HepG2 (cell line): ENCODE measurements around the gene ZNF214.

ENCODE experiments used
- CTCF ChIP-seq: sonication (generic); formaldehyde crosslinking; IDR thresholded peaks from 2 replicates; pipeline ENCODE4 v1.5.0; 2020; ENCODE audit warnings: mild to moderate bottlenecking, missing genetic modification reagents, moderate library complexity
- JUNB ChIP-seq: sonication (generic); formaldehyde crosslinking; IDR thresholded peaks from 2 replicates; pipeline ENCODE4 v1.8.0; 2022; ENCODE audit warnings: missing genetic modification reagents, mild to moderate bottlenecking, borderline replicate concordance
- SMAD1 ChIP-seq: sonication (generic); formaldehyde crosslinking; IDR thresholded peaks from 2 replicates; pipeline ENCODE4 v1.4.0; 2020; ENCODE audit warnings: missing genetic modification reagents, low read depth, mild to moderate bottlenecking, borderline replicate concordance
- SNAI1 ChIP-seq: sonication (generic); formaldehyde crosslinking; IDR thresholded peaks from 2 replicates; pipeline ENCODE4 v1.5.0; 2020; ENCODE audit warnings: mild to moderate bottlenecking, missing genetic modification reagents, borderline replicate concordance
- ZNF556 ChIP-seq: sonication (generic); formaldehyde crosslinking; IDR thresholded peaks from 2 replicates; pipeline ENCODE4 v1.4.0; 2020; ENCODE audit warnings: mild to moderate bottlenecking, missing genetic modification reagents, borderline replicate concordance
- ZNF773 ChIP-seq: sonication (generic); formaldehyde crosslinking; IDR thresholded peaks from 2 replicates; pipeline ENCODE4 v1.4.0; 2020; ENCODE audit warnings: missing genetic modification reagents, borderline replicate concordance

GRCh38 chr11:6991227-6991626 lies 28.9 kb downstream of the ZNF214 start:
- TF ChIP-seq ZNF773 (CRISPR knock-in tag) (no peak), CTCF (CRISPR knock-in tag) (no peak), SMAD1 (no peak), SNAI1 (CRISPR knock-in tag) (no peak), JUNB (CRISPR knock-in tag) (no peak), ZNF556 (CRISPR knock-in tag) (no peak)
